T-cell (primary cell): ENCODE measurements around the gene ZNF654. TPM values are rescaled to one million over a fixed set of nuclear protein-coding genes. Genes with fewer than 3 reads are reported as not detected.

Experiments
- ATAC-seq, 4 experiments: fragments of 200-7000 bp in 3 of 4; fragments of 150-1000 bp in 1 of 4; cut with Tn5 transposase; replicated peaks in 1 of 4; 1 replicate in 3 of 4; 2 replicates in 1 of 4; pipeline ENCODE4 v1.10.0; 2021; ENCODE audit warnings: moderate library complexity in 3 of 4, mild to moderate bottlenecking in 2 of 4, moderate number of reproducible peaks in 1 of 4
- CTCF ChIA-PET, 2 donors: fragments of 300-600 bp; sonication (Branson Sonifier 250); formaldehyde crosslinking; loops; one replicate each; lab custom pipeline; 2022; ENCODE audit warnings: antibody characterized with exemption in 2 of 2; lab: Charles Lee
- POLR2A ChIA-PET, 2 donors: fragments of 300-600 bp; sonication (Branson Sonifier 250); formaldehyde crosslinking; loops; one replicate each; lab custom pipeline; 2022; ENCODE audit warnings: antibody characterized with exemption in 2 of 2; lab: Charles Lee
- DNase-seq, 35 experiments: peaks; one replicate each; pipeline versions ENCODE4 v3.0.0 to v3.0.0-alpha.2; 2013 to 2023
- H3K27ac ChIP-seq: one replicate; pipeline ENCODE4 v1.5.1; 2013; ENCODE audit warnings: low read length
- H3K27me3 ChIP-seq, 2 experiments: replicated peaks in 1 of 2; 1 replicate in 1 of 2; 2 replicates in 1 of 2; pipeline versions ENCODE4 v1.6.1 to v1.7.0; 2013; ENCODE audit warnings: low read length in 1 of 2, mixed read lengths in 1 of 2; ENCODE audit not compliant: control insufficient read depth in 2 of 2, insufficient read depth in 2 of 2; ENCODE audit errors: extremely low read depth in 1 of 2
- H3K36me3 ChIP-seq, 2 donors: 1 replicate in 1 of 2; 2 replicates in 1 of 2; pipeline versions ENCODE4 v1.6.1 to v1.7.0; 2013; ENCODE audit warnings: low read length in 1 of 2; ENCODE audit not compliant: control insufficient read depth in 2 of 2, insufficient read depth in 1 of 2; ENCODE audit errors: extremely low read depth in 1 of 2
- H3K4me1 ChIP-seq, 2 experiments: 1 replicate in 1 of 2; 2 replicates in 1 of 2; pipeline versions ENCODE4 v1.6.1 to v1.7.0; 2013; ENCODE audit warnings: low read length in 2 of 2, mixed read lengths in 1 of 2; ENCODE audit not compliant: insufficient read depth in 2 of 2, control insufficient read depth in 1 of 2; ENCODE audit errors: extremely low read depth in 1 of 2
- H3K4me3 ChIP-seq, 2 donors: 1 replicate in 1 of 2; 2 replicates in 1 of 2; pipeline versions ENCODE4 v1.5.1 to v1.7.0; 2013; ENCODE audit warnings: mild to moderate bottlenecking in 2 of 2, low read length in 1 of 2, moderate library complexity in 1 of 2; ENCODE audit not compliant: control insufficient read depth in 1 of 2; ENCODE audit errors: extremely low read depth in 1 of 2
- H3K9me3 ChIP-seq: 2 replicates; pipeline ENCODE4 v1.7.0; 2013
- H3K27ac Mint-ChIP-seq, 2 donors: one replicate each; pipeline ENCODE4 v1.8.0; 2020 to 2021; ENCODE audit warnings: mild to moderate bottlenecking in 2 of 2, mixed read lengths in 2 of 2
- H3K27me3 Mint-ChIP-seq, 2 donors: one replicate each; pipeline ENCODE4 v1.8.0; 2021 to 2022; ENCODE audit warnings: mixed read lengths in 2 of 2
- H3K36me3 Mint-ChIP-seq: one replicate; pipeline ENCODE4 v1.8.0; 2021; ENCODE audit warnings: mixed read lengths
- H3K4me1 Mint-ChIP-seq, 3 donors: one replicate each; pipeline ENCODE4 v1.8.0; 2020 to 2022; ENCODE audit warnings: mixed read lengths in 3 of 3, mild to moderate bottlenecking in 1 of 3
- H3K4me3 Mint-ChIP-seq, 3 donors: one replicate each; pipeline ENCODE4 v1.8.0; 2020 to 2022; ENCODE audit warnings: mild to moderate bottlenecking in 3 of 3, mixed read lengths in 3 of 3, moderate library complexity in 3 of 3
- H3K9me3 Mint-ChIP-seq, 3 donors: one replicate each; pipeline ENCODE4 v1.8.0; 2020 to 2022; ENCODE audit warnings: mixed read lengths in 3 of 3
- WGBS: methylation state at CpG from one replicate; pipeline ENCODE4 v1.1.5; 2013; ENCODE audit warnings: missing lambda C conversion rate; ENCODE audit not compliant: insufficient coverage; 5-methylcytosine and 5-hydroxymethylcytosine counted together
- total RNA-seq, 35 experiments: library from RNA in 6 of 35; stranded (reverse) in 6 of 35; fragments of 120-200 nt in 1 of 35; gene quantifications; one replicate each; pipeline versions ENCODE4 v1.2.1 to v1.2.4 and lab custom pipeline; 2013 to 2026

The ZNF654 gene
- total RNA-seq, 5 donors from 2014 or later (not counting 1 experiment from before 2014, with no cell fraction given), result 14.1 to 21.5 (median 17.1) TPM

DNA sequence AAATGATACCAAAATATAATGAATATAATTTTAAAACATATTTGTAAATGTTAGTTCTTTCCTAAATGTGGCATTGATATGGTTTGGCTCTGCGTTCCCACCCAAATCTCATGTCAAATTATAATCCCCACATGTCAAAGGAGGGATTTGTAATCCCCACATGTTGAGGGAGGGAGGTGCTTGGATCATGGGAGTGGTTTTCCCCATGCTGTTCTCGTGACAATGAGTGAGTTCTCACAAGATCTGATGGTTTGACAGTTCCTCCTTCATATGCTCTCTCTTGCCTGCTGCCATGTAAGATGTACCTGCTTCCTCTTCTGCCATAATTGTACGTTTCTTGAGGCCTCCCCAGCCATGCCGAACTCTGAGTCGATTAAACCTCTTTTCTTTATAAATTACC, 12.3 kb upstream of the ZNF654 start:
- Mint-ChIP-seq H3K9me3 (no peaks in the 10 kb centered on the region), H3K36me3 (no peaks in the 10 kb centered on the region), H3K4me1 (peaks cover 7 to 17% (median 12%) of the 10 kb centered on the region in 3 donors), H3K4me3 (no peak overlapping the region), H3K27ac (no peak overlapping the region), H3K27me3 (no peaks in the 10 kb centered on the region)
- no peak overlapping the region for H3K27ac ChIP-seq
- no peak overlapping the region for H3K4me3 ChIP-seq
- ChIA-PET CTCF (no interaction called here), POLR2A (no interaction called here)
- no peaks in the 10 kb centered on the region for H3K36me3 ChIP-seq
- ATAC-seq (no peak), DNase-seq (no peak)
- no peaks in the 10 kb centered on the region for H3K4me1 ChIP-seq
- no CpG with 5 or more reads among the region's 5 CpGs for WGBS
- no peaks in the 10 kb centered on the region for H3K27me3 ChIP-seq
- H3K9me3 ChIP-seq, result no peaks in the 10 kb centered on the region

DNA sequence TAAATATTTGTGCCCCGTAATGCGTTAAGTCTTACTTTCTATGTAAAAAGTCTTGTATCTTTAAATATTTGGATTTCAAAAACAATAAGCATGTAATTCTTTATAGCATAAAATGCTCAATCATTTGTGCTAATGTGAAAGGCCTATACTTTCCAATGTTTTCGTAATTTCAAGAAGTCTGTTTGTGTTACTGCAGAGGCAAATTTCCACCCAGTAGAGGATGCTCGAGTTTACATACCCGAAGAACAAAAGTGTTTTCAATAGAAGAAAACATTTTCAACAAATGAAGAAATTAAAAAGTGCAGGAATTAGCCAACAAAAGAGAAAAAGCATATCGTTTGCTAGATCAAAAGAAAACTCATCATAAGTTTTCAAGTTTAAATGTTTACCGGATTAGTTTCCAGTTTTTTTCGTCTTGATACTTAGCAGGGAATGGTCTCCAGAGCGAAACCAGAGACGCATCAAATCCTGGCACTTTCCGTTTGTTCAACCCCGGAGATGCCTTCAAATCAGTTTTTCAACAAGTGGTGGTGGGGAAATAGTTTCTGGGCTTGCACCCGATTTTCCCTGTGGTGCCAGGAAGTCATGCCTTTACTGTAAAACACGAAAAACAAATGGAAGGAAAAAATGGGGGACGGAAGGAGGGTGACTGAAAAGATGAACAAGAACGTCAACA, 1.3 kb upstream of the ZNF654 start:
- peaks cover 0 to 26% of the 10 kb centered on the region in 2 donors for H3K36me3 ChIP-seq
- H3K4me3 Mint-ChIP-seq, result peak overlapping the region; percentile 97 to 100 (median 99)
- H3K9me3 ChIP-seq, result no peaks in the 10 kb centered on the region
- no peaks in the 10 kb centered on the region for H3K9me3 Mint-ChIP-seq
- H3K27me3 Mint-ChIP-seq, result no peaks in the 10 kb centered on the region
- H3K27me3 ChIP-seq, result no peaks in the 10 kb centered on the region
- POLR2A ChIA-PET, result interaction anchor here (0.6 to 1.4 kb wide), 7 partner anchors 24 to 831 kb away, joined by 3 to 11 read pairs (median 4); partner anchors contain the start of genes C3orf38 (in 2 of the 2) and CHMP2B (in 1 of the 2)
- CTCF ChIA-PET, result interaction anchor here (0.5 to 2.1 kb wide), 6 partner anchors 26 to 92 kb away, joined by 3 to 7 read pairs (median 6); partner anchors contain the start of gene C3orf38 (in 1 of the 2)
- H3K4me1 Mint-ChIP-seq, result peaks cover 58 to 66% (median 61%) of the 10 kb centered on the region in 3 donors
- DNase-seq (peak in 1 of 35 experiments; percentile 41), ATAC-seq (no peak)
- H3K27ac Mint-ChIP-seq, result peak overlapping the region; percentile 97 to 98
- H3K4me3 ChIP-seq, result peak overlapping the region; percentile 82 to 96
- peak overlapping the region; percentile 67 for H3K27ac ChIP-seq
- peaks cover 3 to 41% of the 10 kb centered on the region in 2 experiments for H3K4me1 ChIP-seq
- 0% methylated on average over 4 of the region's 16 CpGs for WGBS
- H3K36me3 Mint-ChIP-seq, result peaks cover 22% of the 10 kb centered on the region

DNA sequence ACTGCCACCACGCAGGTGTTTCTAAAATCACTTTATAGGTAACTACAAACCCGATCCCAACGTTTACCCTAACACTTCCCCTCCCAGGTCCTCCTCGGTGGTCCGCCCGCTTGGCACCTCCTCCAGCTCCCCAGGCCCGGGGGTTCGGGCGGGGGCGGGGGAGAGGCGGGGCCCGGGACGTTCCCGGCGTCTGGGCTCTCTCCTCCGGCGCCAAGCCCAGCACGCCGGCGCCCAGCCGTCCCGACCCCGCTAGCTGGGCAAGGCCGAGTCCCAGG, 812 bp upstream of the ZNF654 start:
- peak overlapping the region; percentile 82 to 96 for H3K4me3 ChIP-seq
- peaks cover 3 to 41% of the 10 kb centered on the region in 2 experiments for H3K4me1 ChIP-seq
- CTCF ChIA-PET, result interaction anchor here (0.5 to 2.1 kb wide), 6 partner anchors 26 to 92 kb away, joined by 3 to 7 read pairs (median 6); partner anchors contain the start of gene C3orf38 (in 1 of the 2)
- POLR2A ChIA-PET, result interaction anchor here (0.6 to 1.4 kb wide), 8 partner anchors 16 to 831 kb away, joined by 3 to 11 read pairs (median 4); partner anchors contain the start of genes C3orf38 (in 2 of the 2) and CHMP2B (in 1 of the 2)
- ATAC-seq, result peak in 2 of 4 experiments; percentile 6 to 25
- H3K27me3 ChIP-seq, result no peaks in the 10 kb centered on the region
- Mint-ChIP-seq H3K27me3 (no peaks in the 10 kb centered on the region), H3K36me3 (peaks cover 22% of the 10 kb centered on the region), H3K27ac (peak overlapping the region; percentile 97 to 98), H3K9me3 (no peaks in the 10 kb centered on the region), H3K4me3 (peak overlapping the region; percentile 97 to 100 (median 99)), H3K4me1 (peaks cover 61 to 67% (median 63%) of the 10 kb centered on the region in 3 donors)
- H3K27ac ChIP-seq, result peak overlapping the region; percentile 89
- H3K9me3 ChIP-seq, result no peaks in the 10 kb centered on the region
- peaks cover 0 to 26% of the 10 kb centered on the region in 2 donors for H3K36me3 ChIP-seq
- WGBS, result 0% methylated on average over 23 of the region's 24 CpGs
- no peak for DNase-seq

DNA sequence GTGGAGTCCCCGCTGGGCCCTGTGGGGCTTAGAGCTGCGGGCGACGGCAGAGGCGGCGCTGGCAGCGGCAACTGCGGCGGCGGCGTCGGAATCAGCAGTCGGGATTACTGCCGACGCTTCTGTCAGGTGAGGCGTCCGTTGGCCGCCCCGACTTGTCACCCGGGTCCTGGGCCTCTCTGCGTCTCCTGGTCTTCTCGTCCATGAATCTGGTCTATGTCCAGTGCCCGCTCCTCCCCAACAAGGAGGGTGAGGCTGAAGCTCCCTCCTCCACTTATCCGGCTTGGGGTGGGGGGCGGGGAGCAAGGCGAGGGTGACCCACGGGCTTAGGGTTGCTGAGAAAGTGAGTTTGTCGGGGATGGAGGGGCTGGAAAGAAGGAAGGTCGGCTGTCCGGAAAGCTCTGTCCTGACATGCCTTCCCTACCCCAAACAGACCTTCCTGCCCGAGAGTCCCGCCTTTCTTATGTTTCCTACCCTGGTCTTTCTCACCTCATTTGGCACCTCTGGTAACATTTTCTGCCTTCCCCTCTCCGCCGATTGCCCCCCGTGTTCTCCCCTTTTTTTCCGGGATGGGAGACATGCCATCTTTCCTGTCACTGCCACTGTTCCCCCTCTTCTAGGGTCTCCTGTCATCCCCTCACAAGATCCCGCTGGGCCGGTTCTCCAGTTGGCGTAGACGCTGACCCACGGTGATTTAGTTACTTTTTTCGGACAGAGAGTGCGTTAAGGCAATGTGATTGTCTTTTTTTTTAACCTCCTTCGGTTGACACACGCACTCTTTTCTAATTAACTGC, 520 bp downstream of the ZNF654 start:
- peak overlapping the region; percentile 66 for H3K27ac ChIP-seq
- WGBS, result 0% methylated on average over 25 of the region's 45 CpGs
- ChIA-PET CTCF (interaction anchor here (0.6 to 2.1 kb wide), 6 partner anchors 28 to 91 kb away, joined by 3 to 7 read pairs (median 6); partner anchors contain the start of gene C3orf38 (in 1 of the 2)), POLR2A (interaction anchor here (0.5 to 1.3 kb wide), 5 partner anchors 14 to 833 kb away, joined by 3 to 11 read pairs (median 4); partner anchors contain the start of genes C3orf38 (in 1 of the 2) and CHMP2B (in 1 of the 2))
- peak overlapping the region; percentile 96 to 97 for H3K4me3 ChIP-seq
- Mint-ChIP-seq H3K27me3 (no peaks in the 10 kb centered on the region), H3K4me1 (peaks cover 64 to 78% (median 65%) of the 10 kb centered on the region in 3 donors), H3K27ac (peak overlapping the region; percentile 85 to 97), H3K36me3 (peaks cover 14% of the 10 kb centered on the region), H3K9me3 (no peaks in the 10 kb centered on the region), H3K4me3 (peak overlapping the region; percentile 97 to 100 (median 99))
- peak in 5 of 35 experiments; percentile 0 to 28 (median 3) for DNase-seq
- ATAC-seq, result peak in 1 of 4 experiments; percentile 4
- peaks cover 3 to 42% of the 10 kb centered on the region in 2 experiments for H3K4me1 ChIP-seq
- peaks cover 0 to 23% of the 10 kb centered on the region in 2 donors for H3K36me3 ChIP-seq
- H3K27me3 ChIP-seq, result no peaks in the 10 kb centered on the region
- no peaks in the 10 kb centered on the region for H3K9me3 ChIP-seq

DNA sequence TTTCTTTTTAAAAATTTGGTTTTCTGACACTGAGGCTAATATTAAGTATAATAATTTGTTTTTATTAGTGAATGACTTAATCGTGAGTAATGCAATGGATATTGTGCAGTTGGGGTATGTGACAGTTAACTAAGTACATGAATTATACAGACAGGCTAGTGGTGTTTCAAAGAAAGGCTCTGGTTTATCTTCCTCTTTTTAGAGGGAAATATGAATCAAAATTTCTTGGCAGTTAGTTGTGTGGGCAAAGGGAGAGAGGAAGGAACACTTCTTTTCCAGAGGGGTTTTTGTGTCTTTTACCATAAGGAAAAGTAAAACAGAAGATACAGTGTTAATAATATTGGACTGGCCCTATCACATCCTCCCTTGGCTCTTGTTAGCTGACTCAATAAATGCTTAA, 2.7 kb downstream of the ZNF654 start:
- no CpG with 5 or more reads among the region's 1 CpG for WGBS
- no peak overlapping the region for H3K27ac Mint-ChIP-seq
- H3K9me3 Mint-ChIP-seq, result no peaks in the 10 kb centered on the region
- DNase-seq, result no peak
- H3K36me3 ChIP-seq, result peaks cover 0 to 5% of the 10 kb centered on the region in 2 donors
- no peak overlapping the region for H3K27ac ChIP-seq
- ChIA-PET CTCF (interaction anchor here in 1 of 2 donors (0.7 to 0.8 kb wide), 2 partner anchors 28 to 30 kb away, joined by 3 to 4 read pairs; no protein-coding TSS in a partner anchor), POLR2A (interaction anchor here in 1 of 2 donors (0.6 kb wide), 1 partner anchor 84 kb away, joined by 3 read pairs; no protein-coding TSS in a partner anchor)
- H3K4me3 ChIP-seq, result no peak overlapping the region
- H3K27me3 Mint-ChIP-seq, result no peaks in the 10 kb centered on the region
- peak overlapping the region; percentile 29 to 100 (median 52) for H3K4me3 Mint-ChIP-seq
- H3K27me3 ChIP-seq, result no peaks in the 10 kb centered on the region
- peaks cover 50 to 69% (median 53%) of the 10 kb centered on the region in 3 donors for H3K4me1 Mint-ChIP-seq
- H3K9me3 ChIP-seq, result no peaks in the 10 kb centered on the region
- no peak for ATAC-seq
- no peaks in the 10 kb centered on the region for H3K36me3 Mint-ChIP-seq
- H3K4me1 ChIP-seq, result peaks cover 3 to 35% of the 10 kb centered on the region in 2 experiments
